ENCODE measurements around the gene CTDP1.
"Not testable (repeated sequence)": the region's sequence is repeated elsewhere in the genome, so short reads cannot be mapped to it uniquely, and the experiment has no call there.

The CTDP1 gene

DNA sequence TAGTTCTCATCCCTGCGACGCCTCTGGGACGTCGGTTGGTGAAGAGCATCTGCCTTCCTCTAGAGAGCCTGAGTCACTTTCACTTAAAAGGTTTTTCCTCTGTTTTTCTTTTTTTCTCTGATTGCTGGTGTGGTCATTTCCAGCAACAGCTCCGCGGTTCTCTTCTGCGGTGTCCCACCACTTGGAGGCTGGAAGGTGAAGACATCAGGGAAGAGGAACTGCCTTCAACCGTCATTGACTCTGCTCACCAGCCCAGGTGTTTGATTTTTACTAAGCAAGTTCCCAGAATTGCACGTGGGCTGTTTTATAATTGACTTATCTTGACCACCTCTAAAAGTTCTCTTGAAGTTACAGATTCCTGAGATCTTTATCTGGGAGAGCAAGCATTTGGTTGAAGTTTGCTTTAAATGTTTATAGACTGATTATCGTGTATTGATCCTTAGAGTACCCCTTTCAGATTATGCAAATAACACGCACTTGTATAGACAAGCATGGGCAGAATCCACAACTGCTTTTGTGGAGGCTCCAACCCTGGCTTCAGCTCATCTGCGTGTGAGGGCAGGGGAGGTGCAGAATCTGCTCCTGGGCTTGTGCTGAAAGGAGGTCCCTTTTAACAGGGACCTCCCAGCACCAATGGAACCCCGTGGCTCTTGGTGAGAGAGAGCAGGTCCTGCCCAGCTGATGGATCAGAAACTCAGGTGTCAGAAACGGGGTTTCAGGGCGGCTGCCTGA is 3.5 kb downstream of the CTDP1 start:
- DNase-seq (ENCODE audit: low spot score), result no peak

DNA sequence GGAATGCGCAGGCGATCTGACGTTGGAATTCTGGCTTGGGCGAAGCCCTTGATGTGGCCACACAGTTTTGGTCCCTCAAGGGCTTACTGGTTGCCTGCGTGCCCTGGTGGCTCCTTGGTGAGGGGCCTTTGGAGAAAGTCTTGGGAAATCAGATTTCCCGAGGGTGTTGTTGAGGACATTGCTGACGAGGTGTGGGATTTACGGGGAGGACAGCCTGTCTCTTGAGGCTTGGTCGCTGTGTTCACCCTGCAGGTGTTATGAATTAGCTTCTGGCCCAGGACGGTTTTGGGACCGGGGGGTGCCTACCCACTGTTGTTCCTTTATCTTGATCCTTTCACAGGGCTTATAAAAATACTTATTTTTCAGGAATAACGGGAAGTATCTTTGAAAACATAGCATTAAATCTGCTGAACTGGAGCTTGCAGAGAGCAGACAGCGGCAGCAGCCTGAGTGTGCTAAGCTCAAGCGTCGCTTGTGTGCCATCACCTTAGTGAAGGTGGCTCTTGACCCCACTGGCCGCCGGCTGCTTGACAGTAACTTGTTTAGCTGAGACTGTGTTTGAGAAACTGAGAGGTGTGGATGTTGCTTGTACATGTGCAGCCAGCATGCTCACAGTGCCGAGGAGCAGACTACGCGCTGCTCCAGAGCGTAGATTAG is 4.2 kb downstream of the CTDP1 start:
- no peak for DNase-seq (ENCODE audit: low spot score)

GRCh38 chr18:79684283-79684631 is 4.7 kb downstream of the CTDP1 start:
- DNase-seq (ENCODE audit: low spot score), result no peak

DNA sequence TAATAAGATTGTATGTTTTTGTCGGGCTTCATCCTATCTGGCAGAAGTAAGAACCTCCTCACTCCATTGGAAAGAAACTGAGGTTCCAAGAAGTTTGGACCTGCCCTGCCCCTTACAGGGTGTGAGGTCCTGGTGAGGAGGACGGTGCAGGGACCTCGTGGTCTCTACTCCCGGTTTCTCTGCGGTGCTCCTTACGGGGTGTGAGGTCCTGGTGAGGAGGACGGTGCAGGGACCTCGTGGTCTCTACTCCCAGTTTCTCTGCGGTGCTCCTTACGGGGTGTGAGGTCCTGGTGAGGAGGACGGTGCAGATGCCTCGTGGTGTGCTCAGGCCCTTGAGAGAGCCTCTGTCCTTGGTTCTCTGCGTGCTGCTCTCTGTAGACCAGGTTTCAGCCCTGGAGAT is 5.2 kb downstream of the CTDP1 start:
- DNase-seq (ENCODE audit: low spot score), result no peak

DNA sequence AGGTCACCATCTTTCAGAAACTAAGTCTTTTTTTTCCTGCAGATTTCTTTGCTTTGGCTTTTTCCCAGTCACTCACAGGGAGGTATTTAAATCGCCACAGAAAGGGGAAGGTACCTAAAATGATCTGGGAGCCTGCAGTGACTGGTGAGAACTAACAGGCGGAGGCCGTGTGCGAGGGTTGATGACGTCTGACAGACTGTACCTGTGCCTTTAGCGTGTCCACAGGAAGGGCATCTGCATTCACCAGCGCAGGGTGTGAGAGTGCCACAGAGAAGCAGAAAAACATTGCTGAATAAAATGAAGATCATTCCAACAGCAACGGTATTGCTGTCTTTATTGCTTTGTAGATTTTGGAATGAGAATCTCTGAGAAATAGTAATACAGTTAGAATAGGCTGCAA is 5.7 kb downstream of the CTDP1 start:
- no peak for DNase-seq (ENCODE audit: low spot score)

DNA sequence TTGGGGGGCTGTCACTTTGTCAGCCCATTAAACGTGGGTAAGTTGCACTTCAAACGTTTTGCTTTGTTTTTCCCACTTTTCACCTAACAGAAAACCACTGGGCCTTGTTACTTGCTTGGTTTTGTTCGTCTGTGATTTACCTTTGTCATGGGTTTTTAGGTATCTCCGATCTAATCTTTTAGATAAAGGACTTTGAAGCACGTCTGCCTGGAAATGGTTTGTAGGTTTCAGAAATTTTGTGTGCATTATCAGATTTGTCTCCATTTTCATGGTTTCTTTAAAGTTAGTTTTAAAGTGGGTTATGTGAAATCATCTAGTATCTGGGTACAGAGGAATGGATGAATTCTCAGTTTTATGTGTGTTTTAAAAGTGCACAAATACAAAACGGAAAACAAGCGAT is 6.4 kb downstream of the CTDP1 start:
- DNase-seq (ENCODE audit: low spot score), result no peak

- no peak for DNase-seq (ENCODE audit: low spot score)
These were observed 8.2 kb downstream of the CTDP1 start for GRCh38 chr18:79687806-79688205.

DNA sequence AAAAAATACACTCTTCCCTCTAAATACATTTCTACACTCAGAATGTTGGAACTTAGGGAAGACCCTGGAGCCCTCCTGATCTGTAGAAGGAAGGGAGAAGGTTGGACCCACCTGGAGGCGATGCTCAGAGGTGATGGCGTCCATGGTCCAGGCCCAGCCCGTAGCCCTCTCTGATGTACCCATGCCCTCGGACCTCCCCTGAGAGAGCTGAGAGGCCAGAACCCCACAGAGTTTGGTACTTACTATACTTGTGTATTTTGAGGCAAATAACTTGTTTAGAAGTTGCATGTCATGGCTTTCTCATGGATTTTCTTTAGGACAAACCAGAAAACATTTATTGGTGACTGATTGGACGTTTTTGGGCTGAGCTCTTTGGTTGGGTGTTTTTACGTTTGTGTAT is 10.5 kb downstream of the CTDP1 start:
- no peak for DNase-seq (ENCODE audit: low spot score)

GRCh38 chr18:79690586-79691482 is 11.2 kb downstream of the CTDP1 start:
- no peak for DNase-seq (ENCODE audit: low spot score)

- no peak for DNase-seq (ENCODE audit: low spot score)
These were observed 12.5 kb downstream of the CTDP1 start for GRCh38 chr18:79692056-79692455.

GRCh38 chr18:79692886-79693285 is 13.3 kb downstream of the CTDP1 start:
- no peak for DNase-seq (ENCODE audit: low spot score)

GRCh38 chr18:79693561-79694205 is 14.1 kb downstream of the CTDP1 start:
- peak; percentile 77 for DNase-seq (ENCODE audit: low spot score)

DNA sequence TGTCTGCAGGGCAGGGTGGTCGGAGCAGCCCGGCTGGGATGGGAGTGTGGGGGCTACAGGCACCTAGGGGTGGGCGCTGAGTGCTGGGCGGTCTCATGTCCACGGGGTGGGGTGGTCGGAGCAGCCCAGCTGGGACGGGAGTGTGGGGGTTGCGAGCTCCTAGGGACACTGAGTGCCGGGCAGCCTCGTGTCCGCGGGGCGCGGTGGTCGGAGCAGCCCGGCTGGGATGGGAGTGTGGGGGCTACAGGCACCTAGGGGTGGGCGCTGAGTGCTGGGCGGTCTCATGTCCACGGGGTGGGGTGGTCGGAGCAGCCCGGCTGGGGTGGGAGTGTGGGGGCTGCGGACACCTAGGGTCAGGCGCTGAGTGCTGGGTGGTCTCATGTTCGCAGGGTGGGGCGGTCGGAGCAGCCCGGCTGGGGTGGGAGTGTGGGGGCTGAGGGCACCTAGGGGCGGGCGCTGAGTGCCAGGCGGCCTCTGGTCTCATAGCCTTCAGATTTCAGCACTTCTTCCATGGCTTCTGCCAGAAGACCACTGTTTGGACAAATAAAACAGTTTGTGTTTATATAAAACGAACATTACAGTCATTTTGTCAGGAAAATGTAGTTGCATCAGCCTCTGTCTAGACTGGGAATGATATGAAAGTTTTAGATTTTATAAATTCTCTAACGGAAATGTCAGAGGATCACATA is 14.7 kb downstream of the CTDP1 start:
- DNase-seq (ENCODE audit: low spot score), result not testable (repeated sequence)

GRCh38 chr18:79694895-79695213 is 15.3 kb downstream of the CTDP1 start:
- no peak for DNase-seq (ENCODE audit: low spot score)

- DNase-seq (ENCODE audit: low spot score), result no peak
These were observed 15.7 kb downstream of the CTDP1 start for GRCh38 chr18:79695269-79695668.

DNA sequence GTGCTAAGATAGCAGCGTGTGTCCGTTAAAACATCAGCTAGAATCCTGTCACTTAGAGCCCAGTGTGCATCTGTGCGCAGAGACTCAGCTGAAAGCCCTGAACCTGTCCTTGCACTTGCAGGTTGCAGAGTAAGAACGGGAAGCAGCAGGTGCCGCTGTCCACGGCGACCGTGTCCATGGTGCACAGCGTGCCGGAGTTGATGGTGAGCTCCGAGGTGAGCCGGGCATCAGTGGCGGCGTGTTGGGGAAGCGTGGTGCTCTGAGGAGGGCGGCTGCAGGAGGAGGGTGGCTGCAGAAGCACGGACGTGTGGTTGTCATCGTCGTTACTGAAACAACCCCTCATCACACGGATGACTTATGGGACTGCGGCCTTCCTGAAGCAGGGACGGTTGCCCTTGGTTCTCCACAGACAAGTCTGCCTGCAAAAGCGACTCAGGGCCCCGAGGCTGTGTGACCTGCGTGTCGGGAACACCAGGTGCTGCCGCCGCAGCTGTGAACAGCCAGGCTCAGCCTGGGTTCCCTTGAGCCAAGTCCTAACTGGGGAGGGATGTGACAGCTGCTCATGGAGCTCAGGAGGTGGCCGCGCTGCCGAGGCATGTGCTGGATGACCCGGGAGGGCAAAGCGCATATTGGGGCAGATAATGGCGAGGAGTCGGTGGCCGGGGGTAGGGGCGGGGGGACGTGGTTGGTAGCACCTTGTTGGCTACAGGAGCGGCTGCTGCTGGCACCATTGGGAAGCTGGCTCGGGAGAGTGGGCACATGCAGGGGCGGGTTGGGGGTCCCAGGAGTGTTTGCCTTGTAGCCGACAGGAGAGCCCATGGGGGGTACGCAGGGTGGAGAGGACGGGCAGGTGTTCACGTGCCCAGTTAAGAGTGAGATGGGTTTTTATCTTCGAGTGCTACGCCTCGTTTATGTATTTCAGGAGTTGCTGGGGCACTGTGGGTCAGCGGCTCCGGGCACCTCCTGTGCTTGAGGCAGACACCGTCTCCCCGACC is 16.6 kb downstream of the CTDP1 start:
- DNase-seq (ENCODE audit: low spot score), result no peak

DNA sequence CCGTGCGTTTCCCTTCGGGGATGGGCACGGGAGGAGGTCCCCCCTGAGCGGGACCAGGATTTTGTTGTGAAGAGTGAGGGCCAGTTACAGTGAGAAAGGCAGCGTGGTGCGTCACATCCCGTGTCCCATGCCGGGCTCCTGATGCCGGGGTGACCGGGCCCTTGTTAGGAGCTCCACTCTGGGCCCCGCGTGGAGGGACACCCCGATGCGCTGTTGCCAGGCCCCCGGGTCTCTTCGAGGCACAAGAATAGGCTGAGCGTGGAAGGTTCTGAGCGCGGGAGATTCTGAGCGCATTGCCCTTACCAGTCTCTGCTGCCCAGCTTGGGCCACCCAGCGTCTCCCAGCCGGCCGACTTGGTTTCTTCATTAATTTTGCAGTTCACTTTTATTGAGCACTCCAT is 17.6 kb downstream of the CTDP1 start:
- DNase-seq (ENCODE audit: low spot score), result no peak

- no peak for DNase-seq (ENCODE audit: low spot score)
These were observed 18.4 kb downstream of the CTDP1 start for GRCh38 chr18:79697976-79698375.

GRCh38 chr18:79698668-79699335 is 19.2 kb downstream of the CTDP1 start:
- DNase-seq (ENCODE audit: low spot score), result no peak

DNA sequence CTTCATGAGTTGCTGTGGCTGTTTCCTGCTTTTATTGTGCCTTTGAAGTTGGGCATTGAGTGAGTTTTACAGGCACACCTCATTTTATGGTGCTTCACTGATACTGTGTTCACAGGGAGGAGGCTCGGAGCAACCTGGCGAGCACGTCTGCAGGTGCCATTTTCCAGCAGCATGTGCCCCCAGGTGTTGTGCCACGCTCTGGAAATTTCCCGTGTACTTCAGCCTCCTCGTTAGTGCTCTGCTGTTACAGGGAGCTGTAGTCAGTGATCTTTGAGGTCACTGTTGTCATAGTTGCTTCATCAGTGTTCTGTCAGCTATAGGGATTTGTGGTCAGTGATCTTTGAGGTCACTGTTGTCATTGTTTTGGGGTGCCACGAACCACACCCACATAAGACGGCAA is 20.1 kb downstream of the CTDP1 start:
- DNase-seq (ENCODE audit: low spot score), result no peak

Measured in iPS-NIHi11 (cell line).